Astrocyte (in vitro differentiated cells and primary cell): ENCODE data around the gene ZSCAN10. TPM values are rescaled to one million over a fixed set of nuclear protein-coding genes. Genes with fewer than 3 reads are reported as not detected.

Experiments used
- DNase-seq: peaks from one replicate; pipeline ENCODE4 v3.0.0-alpha.2; 2010; ENCODE audit warnings: low read depth
- FAIRE-seq: peaks from 2 replicates; lab custom pipeline; 2011; peaks lifted over from hg19 to GRCh38; lab: Jason Lieb, UNC
- H2AFZ ChIP-seq: 2 replicates; pipeline ENCODE4 v1.6.0; 2012; ENCODE audit warnings: low read depth, low read length, inconsistent platforms
- H3K27ac ChIP-seq: 2 replicates; pipeline ENCODE4 v1.5.1; 2011; ENCODE audit warnings: low read depth, low read length, inconsistent platforms
- H3K27me3 ChIP-seq: 2 replicates; pipeline ENCODE4 v1.6.0; 2011; ENCODE audit warnings: low read length, inconsistent platforms; ENCODE audit not compliant: insufficient read depth
- H3K36me3 ChIP-seq: 2 replicates; pipeline ENCODE4 v1.5.1; 2011; ENCODE audit warnings: low read length, inconsistent platforms; ENCODE audit not compliant: insufficient read depth
- H3K4me1 ChIP-seq: 2 replicates; pipeline ENCODE4 v1.5.1; 2011; ENCODE audit warnings: low read length, inconsistent platforms; ENCODE audit not compliant: insufficient read depth
- H3K4me2 ChIP-seq: 2 replicates; pipeline ENCODE4 v1.6.0; 2012; ENCODE audit warnings: low read length, inconsistent platforms
- H3K4me3 ChIP-seq: 2 replicates; pipeline ENCODE4 v1.5.1; 2011; ENCODE audit warnings: low read depth, mild to moderate bottlenecking, low read length, inconsistent platforms; ENCODE audit not compliant: insufficient read depth
- H3K79me2 ChIP-seq: 2 replicates; pipeline ENCODE4 v1.6.0; 2012; ENCODE audit warnings: mild to moderate bottlenecking, low read length, inconsistent platforms; ENCODE audit not compliant: insufficient read depth
- H3K9ac ChIP-seq: 2 replicates; pipeline ENCODE4 v1.6.0; 2012; ENCODE audit warnings: mild to moderate bottlenecking, low read length, inconsistent platforms
- H3K9me3 ChIP-seq: 2 replicates; pipeline ENCODE4 v1.5.1; 2012; ENCODE audit warnings: low read depth, mild to moderate bottlenecking, low read length, inconsistent platforms; ENCODE audit not compliant: insufficient read depth
- H4K20me1 ChIP-seq: 2 replicates; pipeline ENCODE4 v1.6.0; 2012; ENCODE audit warnings: low read length, inconsistent platforms; ENCODE audit not compliant: insufficient read depth
- H3K27ac Mint-ChIP-seq: one replicate; pipeline ENCODE4 v1.8.0; 2021; ENCODE audit warnings: mild to moderate bottlenecking, mixed read lengths; ENCODE audit not compliant: unreplicated experiment
- H3K27me3 Mint-ChIP-seq: one replicate; pipeline ENCODE4 v1.8.0; 2021; ENCODE audit warnings: low read depth, mixed read lengths; ENCODE audit not compliant: unreplicated experiment
- H3K36me3 Mint-ChIP-seq: one replicate; pipeline ENCODE4 v1.8.0; 2021; ENCODE audit warnings: low read depth, mixed read lengths; ENCODE audit not compliant: unreplicated experiment
- H3K4me1 Mint-ChIP-seq: one replicate; pipeline ENCODE4 v1.8.0; 2021; ENCODE audit warnings: low read depth, mixed read lengths; ENCODE audit not compliant: unreplicated experiment
- H3K4me3 Mint-ChIP-seq: one replicate; pipeline ENCODE4 v1.8.0; 2021; ENCODE audit warnings: mild to moderate bottlenecking, moderate library complexity, mixed read lengths; ENCODE audit not compliant: unreplicated experiment
- H3K9me3 Mint-ChIP-seq: one replicate; pipeline ENCODE4 v1.8.0; 2021; ENCODE audit warnings: mild to moderate bottlenecking, mixed read lengths; ENCODE audit not compliant: unreplicated experiment
- CTCF ChIP-seq: IDR thresholded peaks from 2 replicates; pipeline ENCODE4 v1.5.1; 2011; ENCODE audit warnings: low read depth, mild to moderate bottlenecking, inconsistent platforms, low read length, moderate library complexity; ENCODE audit not compliant: insufficient read depth
- EZH2 ChIP-seq: IDR thresholded peaks from 2 replicates; pipeline ENCODE4 v1.6.1; 2012; ENCODE audit warnings: mild to moderate bottlenecking, low read length, inconsistent platforms; ENCODE audit not compliant: insufficient read depth
- total RNA-seq: library from RNA; stranded (reverse); gene quantifications from 2 replicates; pipeline ENCODE4 v1.2.1, GENCODE V29; 2021

Gene ZSCAN10
- total RNA-seq, 1 donor from 2014 or later = 0.25 TPM

- H3K9me3 Mint-ChIP-seq = no peaks in the 10 kb centered on the region
Measured at GRCh38 chr16:3133844-3134243, 34.8 kb upstream of the ZSCAN10 start.

DNA sequence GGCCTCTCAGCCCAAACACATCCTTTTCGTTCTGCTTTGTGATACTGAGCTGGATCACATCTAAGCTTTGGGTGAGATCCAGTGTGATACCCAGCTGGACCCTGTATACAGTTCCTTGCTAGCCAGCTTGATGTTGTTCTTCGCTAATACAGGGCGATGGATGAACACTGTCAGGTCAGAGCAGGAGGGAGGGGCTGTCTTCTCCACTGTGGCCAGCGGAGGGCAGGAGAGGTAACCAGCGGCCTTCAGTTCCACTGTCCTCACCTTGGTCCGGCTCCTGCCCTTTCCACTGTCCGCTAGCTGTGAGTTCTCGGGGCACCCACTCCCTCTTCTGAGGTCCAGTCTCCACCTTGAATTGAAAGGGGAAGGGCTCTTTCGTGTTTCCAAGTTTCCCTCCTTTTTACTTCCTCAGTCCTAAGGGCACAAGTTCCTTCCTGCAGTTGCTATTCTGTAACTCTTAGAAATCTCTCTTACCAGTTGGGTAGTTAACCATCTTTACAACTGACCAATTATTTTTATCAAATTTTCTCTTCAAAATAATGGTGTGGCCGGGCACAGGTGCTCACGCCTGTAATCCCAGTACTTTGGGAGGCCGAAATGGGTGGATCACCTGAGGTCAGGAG is 32.8 kb upstream of the ZSCAN10 start:
- FAIRE-seq = no peak
- DNase-seq = no peak
- no peak overlapping the region for H3K27ac Mint-ChIP-seq

More at GRCh38 chr16:3133844-3134243, 34.8 kb upstream of the ZSCAN10 start:
- peaks cover 50% of the 10 kb centered on the region for H3K79me2 ChIP-seq
- H3K9me3 ChIP-seq = no peaks in the 10 kb centered on the region
- peaks cover 16% of the 10 kb centered on the region for H3K4me1 ChIP-seq
- no peak overlapping the region for H2AFZ ChIP-seq
- TF ChIP-seq EZH2 (no peak), CTCF (no peak)
- H3K4me2 ChIP-seq = peak overlapping the region; percentile 98
- H3K27me3 Mint-ChIP-seq = no peaks in the 10 kb centered on the region
- H3K27ac Mint-ChIP-seq = peak overlapping the region; percentile 97
- peaks cover 5% of the 10 kb centered on the region for H3K36me3 ChIP-seq
- H4K20me1 ChIP-seq = peaks cover 3% of the 10 kb centered on the region
- no peaks in the 10 kb centered on the region for H3K27me3 ChIP-seq
- H3K4me3 ChIP-seq = peak overlapping the region; percentile 99
- H3K4me1 Mint-ChIP-seq = peaks cover 9% of the 10 kb centered on the region
- no peak for DNase-seq
- peaks cover 8% of the 10 kb centered on the region for H3K36me3 Mint-ChIP-seq
- peak overlapping the region; percentile 99 for H3K9ac ChIP-seq
- FAIRE-seq = no peak
- peak overlapping the region; percentile 97 for H3K4me3 Mint-ChIP-seq
- H3K27ac ChIP-seq = peak overlapping the region; percentile 96

More for the DNA sequence above, 32.8 kb upstream of the ZSCAN10 start:
- Histone ChIP-seq H3K4me1 (peaks cover 16% of the 10 kb centered on the region), H3K79me2 (peaks cover 48% of the 10 kb centered on the region), H3K27ac (no peak overlapping the region), H3K9ac (no peak overlapping the region), H3K4me2 (no peak overlapping the region), H4K20me1 (peaks cover 3% of the 10 kb centered on the region), H3K27me3 (no peaks in the 10 kb centered on the region), H3K4me3 (no peak overlapping the region), H3K9me3 (no peaks in the 10 kb centered on the region), H3K36me3 (peaks cover 11% of the 10 kb centered on the region), H2AFZ (no peak overlapping the region)
- Mint-ChIP-seq H3K9me3 (no peaks in the 10 kb centered on the region), H3K4me3 (peak overlapping the region; percentile 68), H3K4me1 (peaks cover 7% of the 10 kb centered on the region), H3K36me3 (peaks cover 8% of the 10 kb centered on the region), H3K27me3 (no peaks in the 10 kb centered on the region)
- TF ChIP-seq EZH2 (no peak), CTCF (peak; percentile 50)
